GM06990 (cell line): Measurements from ENCODE around the gene PKD2L2.
A peak's percentile ranks its signal among the peaks of the same experiment; 100 is the strongest.
"Not testable (repeated sequence)": the region's sequence is repeated elsewhere in the genome, so short reads cannot be mapped to it uniquely, and the experiment has no call there.

ENCODE experiments used
- DNase-seq: peaks from one replicate; pipeline ENCODE4 v3.0.0-alpha.2; 2011; ENCODE audit not compliant: insufficient read length; ENCODE audit errors: extremely low read depth
- H3K27me3 ChIP-seq: replicated peaks from 2 replicates; pipeline ENCODE4 v1.6.0; 2011; ENCODE audit warnings: low read length; ENCODE audit not compliant: control insufficient read depth, insufficient read depth
- H3K36me3 ChIP-seq: 2 replicates; pipeline ENCODE4 v1.5.1; 2011; ENCODE audit warnings: low read length; ENCODE audit not compliant: control insufficient read depth, insufficient read depth
- H3K4me3 ChIP-seq: replicated peaks from 2 replicates; pipeline ENCODE4 v1.5.1; 2011; ENCODE audit warnings: low read depth, mild to moderate bottlenecking, control low read depth, low read length
- CTCF ChIP-seq: IDR thresholded peaks from 2 replicates; pipeline ENCODE4 v1.5.1; 2011; ENCODE audit warnings: low read length, control low read depth, mild to moderate bottlenecking, inconsistent platforms; ENCODE audit not compliant: insufficient read depth, poor library complexity, severe bottlenecking

The PKD2L2 gene

GRCh38 chr5:137888863-137889759, at the start of gene PKD2L2:
PKD2L2 (plus strand) TSS chr5:137889457; CDS start chr5:137889492, 35 bp downstream.
- Histone ChIP-seq H3K4me3 (peak within 1 kb of the TSS; percentile 65), H3K36me3 (no peaks in the 10 kb centered on the region), H3K27me3 (no peaks in the 10 kb centered on the region)
- peak; percentile 50 for TF ChIP-seq CTCF
- peak; percentile 97 for DNase-seq

GRCh38 chr5:137842296-137842695, 47.0 kb upstream of the PKD2L2 start:
- no peak overlapping the region for H3K4me3 ChIP-seq
- no peak for DNase-seq
- no peak for TF ChIP-seq CTCF
- no peaks in the 10 kb centered on the region for H3K27me3 ChIP-seq
- H3K36me3 ChIP-seq = no peaks in the 10 kb centered on the region; the same call in 1 of the 2 replicates

- no peaks in the 10 kb centered on the region; the same call in 1 of the 2 replicates for H3K36me3 ChIP-seq
- DNase-seq = no peak
- TF ChIP-seq CTCF = no peak
- H3K27me3 ChIP-seq = no peaks in the 10 kb centered on the region
- no peak overlapping the region for H3K4me3 ChIP-seq
Measured at GRCh38 chr5:137843676-137844299, 45.5 kb upstream of the PKD2L2 start.

GRCh38 chr5:137845472-137845871, 43.8 kb upstream of the PKD2L2 start:
- H3K27me3 ChIP-seq = no peaks in the 10 kb centered on the region
- no peak for DNase-seq
- no peaks in the 10 kb centered on the region; the same call in 1 of the 2 replicates for H3K36me3 ChIP-seq
- TF ChIP-seq CTCF = no peak
- H3K4me3 ChIP-seq = no peak overlapping the region

- TF ChIP-seq CTCF = no peak
- no peaks in the 10 kb centered on the region for H3K27me3 ChIP-seq
- peak overlapping the region; percentile 37 for H3K4me3 ChIP-seq
- H3K36me3 ChIP-seq = no peaks in the 10 kb centered on the region; the same call in 1 of the 2 replicates
- no peak for DNase-seq
Measured at GRCh38 chr5:137847687-137848086, 41.6 kb upstream of the PKD2L2 start.

- DNase-seq, H3K27me3 ChIP-seq, H3K36me3 ChIP-seq, H3K4me3 ChIP-seq: not testable (repeated sequence)
Measured at GRCh38 chr5:137853165-137853564, 36.1 kb upstream of the PKD2L2 start.
